A673 (cell line): Measurements from ENCODE around the gene F11R.

Experiments
- CTCF ChIP-seq: fragments of 300-800, 200-600 bp; sonication (generic); conservative IDR thresholded peaks from 2 replicates; pipeline ENCODE4 v1.5.1; 2017; ENCODE audit warnings: low read depth, mild to moderate bottlenecking, antibody characterized with exemption, low read length, moderate library complexity, mixed read lengths
- EZH2 ChIP-seq: fragments of 200-600 bp; sonication (generic); IDR thresholded peaks from 2 replicates; pipeline ENCODE4 v1.6.1; 2017; ENCODE audit warnings: borderline replicate concordance, low read depth, mild to moderate bottlenecking, mixed read lengths, antibody characterized with exemption, low read length; ENCODE audit not compliant: poor library complexity, severe bottlenecking

DNA sequence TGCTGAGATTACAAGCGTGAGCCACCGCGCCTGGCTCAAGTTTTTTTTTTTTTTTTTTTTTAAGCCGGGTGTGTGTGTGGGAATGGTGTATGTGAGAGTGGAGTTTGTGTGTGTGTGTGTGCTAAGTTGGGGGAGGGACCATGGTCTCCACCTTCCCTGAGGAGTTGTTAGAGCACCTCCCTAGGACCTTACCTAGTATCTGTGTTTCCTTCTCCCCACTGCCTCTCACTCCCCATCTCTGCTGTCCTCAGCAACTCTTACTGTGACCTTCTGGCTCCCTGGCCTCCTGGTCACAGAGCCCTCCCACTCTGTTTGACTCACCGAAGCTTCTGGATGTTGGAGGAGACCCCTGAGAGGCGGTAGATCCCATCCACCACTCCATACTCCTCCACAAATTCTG, 38.3 kb upstream of the F11R start:
- TF ChIP-seq CTCF (no peak), EZH2 (no peak)
